HEK293 (cell line): ENCODE measurements around the gene HTR1D.
"Not testable (repeated sequence)": the region's sequence is repeated elsewhere in the genome, so short reads cannot be mapped to it uniquely, and the experiment has no call there.

Source experiments
- CTCF ChIA-PET: fragments of 350-600 bp; formaldehyde crosslinking; extraction: SDS; loops from one replicate; lab custom pipeline; 2021; ENCODE audit warnings: antibody characterized with exemption; lab: Yijun Ruan, JAX
- POLR2A ChIA-PET: fragments of 300-600 bp; formaldehyde crosslinking; extraction: SDS; loops from one replicate; lab custom pipeline; 2020; ENCODE audit warnings: antibody characterized with exemption, inconsistent platforms; lab: Yijun Ruan, JAX
- H3K27ac ChIP-seq: fragments of 200-500 bp; sonication (Bioruptor generic); 2 replicates; pipeline ENCODE4 v1.5.1; 2014; ENCODE audit warnings: low read depth, low read length, control low read depth, inconsistent platforms; ENCODE audit errors: extremely low read depth
- H3K36me3 ChIP-seq, 2 experiments: fragments of 200-500 bp in 1 of 2; sonication (Bioruptor generic) in 1 of 2; 1 replicate in 1 of 2; 2 replicates in 1 of 2; pipeline ENCODE4 v1.5.1; 2014 to 2017; ENCODE audit warnings: inconsistent platforms in 2 of 2, low read length in 2 of 2; ENCODE audit not compliant: control insufficient read depth in 2 of 2, insufficient read depth in 1 of 2
- H3K4me1 ChIP-seq: fragments of 200-500 bp; sonication (Bioruptor generic); 2 replicates; pipeline ENCODE4 v1.5.1; 2014; ENCODE audit warnings: mild to moderate bottlenecking, low read length, inconsistent platforms; ENCODE audit not compliant: control insufficient read depth, insufficient read depth
- H3K4me3 ChIP-seq: 2 replicates; pipeline ENCODE4 v1.5.1; 2011; ENCODE audit warnings: low read depth, mild to moderate bottlenecking, control low read depth, low read length, moderate library complexity
- H3K9me3 ChIP-seq: fragments of 200-500 bp; sonication (Bioruptor generic); 2 replicates; pipeline ENCODE4 v1.5.1; 2014; ENCODE audit warnings: low read depth, low read length, inconsistent platforms; ENCODE audit not compliant: control insufficient read depth, insufficient read depth
- GLIS1 ChIP-seq: fragments of 450-650 bp; formaldehyde crosslinking; IDR thresholded peaks from 2 replicates; pipeline ENCODE4 v1.5.1; 2016; ENCODE audit warnings: missing biosample characterization, missing genetic modification characterization
- TRIM28 ChIP-seq: IDR thresholded peaks from 2 replicates; pipeline ENCODE4 v1.6.1; 2011; ENCODE audit warnings: low read length, control low read depth, borderline replicate concordance
- ZNF555 ChIP-seq: fragments of 450-650 bp; formaldehyde crosslinking; conservative IDR thresholded peaks from 2 replicates; pipeline ENCODE4 v1.5.1; 2017; ENCODE audit warnings: missing biosample characterization, mild to moderate bottlenecking, missing genetic modification characterization, inconsistent platforms
- ZNF664 ChIP-seq: fragments of 450-650 bp; formaldehyde crosslinking; IDR thresholded peaks from 2 replicates; pipeline ENCODE4 v1.5.1; 2016; ENCODE audit warnings: missing biosample characterization, missing genetic modification characterization
- ZSCAN5A ChIP-seq: fragments of 450-650 bp; formaldehyde crosslinking; IDR thresholded peaks from 2 replicates; pipeline ENCODE4 v1.5.1; 2016; ENCODE audit warnings: missing biosample characterization, missing genetic modification characterization
- TF ChIP-seq, protein P1 (sequence below): fragments of 450-650 bp; formaldehyde crosslinking; conservative IDR thresholded peaks from 2 replicates; pipeline ENCODE4 v1.5.1; 2016; ENCODE audit warnings: low read depth, missing biosample characterization, missing genetic modification characterization

HTR1D gene

GRCh38 chr1:23217421-23218115, at the start of gene HTR1D (continued):
- TF ChIP-seq ZNF664 (tag by site-specific recombination) (no peak), TRIM28 (no peak), ZNF555 (tag by site-specific recombination) (no peak)

GRCh38 chr1:23263380-23263887, 46.1 kb upstream of the HTR1D start:
- no peak overlapping the region for H3K4me3 ChIP-seq
- no peaks in the 10 kb centered on the region for H3K36me3 ChIP-seq
- no peaks in the 10 kb centered on the region for H3K4me1 ChIP-seq
- H3K27ac ChIP-seq = no peak overlapping the region
- H3K9me3 ChIP-seq = no peaks in the 10 kb centered on the region
- CTCF ChIA-PET = interaction anchor here (0.5 to 2.0 kb wide), 7 partner anchors 20 to 586 kb away, joined by 3 to 7 read pairs (median 3); partner anchors contain the start of gene HTR1D
- TF ChIP-seq GLIS1 = 0 out of 2 replicates have a peak, but pooled peaks have one; percentile 14
- no peak for TF ChIP-seq ZSCAN5A (tag by site-specific recombination)
- TF ChIP-seq, all 188 proteins: peak for 1
- POLR2A ChIA-PET = no interaction called here

DNA sequence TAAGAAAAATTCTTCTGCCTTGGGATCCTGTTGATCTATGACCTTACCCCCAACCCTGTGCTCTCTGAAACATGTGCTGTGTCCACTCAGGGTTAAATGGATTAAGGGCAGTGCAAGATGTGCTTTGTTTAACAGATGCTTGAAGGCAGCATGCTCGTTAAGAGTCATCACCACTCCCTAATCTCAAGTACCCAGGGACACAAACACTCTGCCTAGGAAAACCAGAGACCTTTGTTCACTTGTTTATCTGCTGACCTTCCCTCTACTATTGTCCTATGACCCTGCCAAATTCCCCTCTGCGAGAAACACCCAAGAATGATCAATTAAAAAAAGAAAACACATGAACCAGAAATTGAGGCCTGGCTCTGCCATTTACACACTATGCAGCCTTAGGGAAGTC, 40.8 kb upstream of the HTR1D start:
- H3K4me3 ChIP-seq, CTCF ChIA-PET, H3K27ac ChIP-seq, H3K9me3 ChIP-seq, H3K36me3 ChIP-seq, H3K4me1 ChIP-seq: not testable (repeated sequence)
- POLR2A ChIA-PET = interaction anchor here (0.9 kb wide), 1 partner anchor 12 kb away, joined by 3 read pairs; no protein-coding TSS in a partner anchor

- POLR2A ChIA-PET, H3K4me3 ChIP-seq, CTCF ChIA-PET, H3K27ac ChIP-seq, H3K9me3 ChIP-seq, H3K36me3 ChIP-seq, H3K4me1 ChIP-seq: not testable (repeated sequence)
These were observed 40.1 kb upstream of the HTR1D start for GRCh38 chr1:23257371-23257770.

- TF ChIP-seq, protein P1, sequence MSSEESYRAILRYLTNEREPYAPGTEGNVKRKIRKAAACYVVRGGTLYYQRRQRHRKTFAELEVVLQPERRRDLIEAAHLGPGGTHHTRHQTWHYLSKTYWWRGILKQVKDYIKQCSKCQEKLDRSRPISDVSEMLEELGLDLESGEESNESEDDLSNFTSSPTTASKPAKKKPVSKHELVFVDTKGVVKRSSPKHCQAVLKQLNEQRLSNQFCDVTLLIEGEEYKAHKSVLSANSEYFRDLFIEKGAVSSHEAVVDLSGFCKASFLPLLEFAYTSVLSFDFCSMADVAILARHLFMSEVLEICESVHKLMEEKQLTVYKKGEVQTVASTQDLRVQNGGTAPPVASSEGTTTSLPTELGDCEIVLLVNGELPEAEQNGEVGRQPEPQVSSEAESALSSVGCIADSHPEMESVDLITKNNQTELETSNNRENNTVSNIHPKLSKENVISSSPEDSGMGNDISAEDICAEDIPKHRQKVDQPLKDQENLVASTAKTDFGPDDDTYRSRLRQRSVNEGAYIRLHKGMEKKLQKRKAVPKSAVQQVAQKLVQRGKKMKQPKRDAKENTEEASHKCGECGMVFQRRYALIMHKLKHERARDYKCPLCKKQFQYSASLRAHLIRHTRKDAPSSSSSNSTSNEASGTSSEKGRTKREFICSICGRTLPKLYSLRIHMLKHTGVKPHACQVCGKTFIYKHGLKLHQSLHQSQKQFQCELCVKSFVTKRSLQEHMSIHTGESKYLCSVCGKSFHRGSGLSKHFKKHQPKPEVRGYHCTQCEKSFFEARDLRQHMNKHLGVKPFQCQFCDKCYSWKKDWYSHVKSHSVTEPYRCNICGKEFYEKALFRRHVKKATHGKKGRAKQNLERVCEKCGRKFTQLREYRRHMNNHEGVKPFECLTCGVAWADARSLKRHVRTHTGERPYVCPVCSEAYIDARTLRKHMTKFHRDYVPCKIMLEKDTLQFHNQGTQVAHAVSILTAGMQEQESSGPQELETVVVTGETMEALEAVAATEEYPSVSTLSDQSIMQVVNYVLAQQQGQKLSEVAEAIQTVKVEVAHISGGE (tag by site-specific recombination) = no peak
- POLR2A ChIA-PET = no interaction called here
- Histone ChIP-seq H3K4me3 (no peak overlapping the region), H3K27ac (no peak overlapping the region), H3K36me3 (no peaks in the 10 kb centered on the region), H3K9me3 (no peaks in the 10 kb centered on the region), H3K4me1 (peaks cover 1% of the 10 kb centered on the region; the same call in 1 of the 2 replicates)
- CTCF ChIA-PET = no interaction called here
These were observed 37.3 kb upstream of the HTR1D start for GRCh38 chr1:23254584-23254983.
